ENCODE measurements around the gene TOM1. TPM values are rescaled to one million over a fixed set of nuclear protein-coding genes. Genes with fewer than 3 reads are reported as not detected.

The TOM1 gene
- total and polyA plus RNA-seq, 10 of the 15 experiments (the other 5 are each of a cell fraction or from before 2014, with no cell fraction given), result 2.2 to 64.6 (median 40.3) TPM

DNA sequence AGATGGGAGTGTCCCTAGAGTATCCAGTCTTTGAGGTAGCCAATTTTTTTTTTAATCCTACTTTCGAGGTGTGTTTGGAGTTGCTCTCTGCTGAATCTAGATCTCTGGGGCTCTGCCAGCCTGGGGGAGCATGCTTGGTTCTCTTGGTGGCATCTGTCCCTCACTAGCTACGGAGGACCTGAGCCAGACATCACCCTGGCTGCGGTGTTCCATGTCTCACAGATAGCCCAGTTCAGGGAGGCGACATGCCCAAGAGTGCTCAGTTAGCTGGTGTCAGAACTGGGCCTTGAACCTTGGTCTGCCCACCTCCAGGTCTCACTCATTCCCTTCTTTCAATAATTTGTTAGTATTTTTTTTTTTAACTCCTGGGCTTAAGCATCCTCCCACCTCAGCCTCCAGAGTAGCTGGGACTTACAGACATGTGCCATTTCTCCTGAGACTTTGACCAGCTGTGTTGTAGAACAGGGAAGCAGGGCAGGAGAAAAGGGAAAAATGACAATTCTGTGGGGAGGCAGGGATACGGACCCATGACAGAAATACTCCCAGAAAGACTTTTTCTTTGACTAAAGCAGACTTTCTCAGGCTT lies 81.8 kb downstream of the TOM1 start:
- no peak for TF ChIP-seq SRF (IDR thresholded peaks at IDR 0.05; ENCODE audit: low read depth in 2 of 2, low read length in 2 of 2)
- TF ChIP-seq RB1 (IDR thresholded peaks at IDR 0.05; ENCODE audit: borderline replicate concordance), result 0 out of 2 replicates have a peak, but pooled peaks have one; percentile 4
- no peak for TF ChIP-seq BRCA1 (IDR thresholded peaks at IDR 0.05; ENCODE audit: low read depth, low read length)
- TF ChIP-seq MLLT1 (IDR thresholded peaks at IDR 0.05), result 0 out of 2 replicates have a peak, but pooled peaks have one; percentile 3
- TF ChIP-seq HDGF (IDR thresholded peaks at IDR 0.05), result peak; percentile 70; the same call in 1 of the 2 replicates
- no peak for TF ChIP-seq CEBPB (IDR thresholded peaks at IDR 0.05; ENCODE audit: borderline replicate concordance in 1 of 2, low read depth in 2 of 2, low read length in 2 of 2)
- POLR2A ChIA-PET, result interaction anchor here (1.2 to 2.3 kb wide), 5 partner anchors 9 to 29 kb away, joined by 3 to 18 read pairs (median 7); no protein-coding TSS in a partner anchor
- intact Hi-C loops (cut with micrococcal nuclease; ENCODE audit: unreplicated experiment), result no loop called here
- ATAC-seq (no peak; the same call in 1 of the 3 replicates), FAIRE-seq (no peak), DNase-seq (ENCODE audit: low read depth, low spot score) (no peak)
- Histone ChIP-seq H2AFZ (ENCODE audit: control insufficient read depth, low read depth, low read length) (peak overlapping the region; percentile 86), H4K20me1 (ENCODE audit: control insufficient read depth, insufficient read depth) (no peaks in the 10 kb centered on the region), H3K4me3 (peak overlapping the region; percentile 71), H3K4me1 (ENCODE audit: control insufficient read depth, insufficient read depth, low read length) (peaks cover 27% of the 10 kb centered on the region), H3K27me3 (replicated peaks in 1 of 2; ENCODE audit: control insufficient read depth in 2 of 2, insufficient read depth in 2 of 2, low read length in 1 of 2) (no peaks in the 10 kb centered on the region), H3K9me3 (replicated peaks; ENCODE audit: control insufficient read depth, insufficient read depth, low read length) (no peaks in the 10 kb centered on the region), H3K79me2 (ENCODE audit: control insufficient read depth, insufficient read depth, low read length) (peaks cover 4% of the 10 kb centered on the region), H3K36me3 (ENCODE audit: control insufficient read depth in 2 of 2, insufficient read depth in 2 of 2, low read length in 1 of 2) (peaks cover 1 to 2% of the 10 kb centered on the region in 2 experiments; a peak in 3 of 4 replicates), H3K27ac (ENCODE audit: control insufficient read depth, insufficient read depth) (peak overlapping the region; percentile 48), H3K9ac (ENCODE audit: control insufficient read depth, insufficient read depth, low read length) (peak overlapping the region; percentile 87), H3K4me2 (ENCODE audit: control insufficient read depth, insufficient read depth) (peak overlapping the region; percentile 52)
- SMC1A ChIA-PET (ENCODE audit: uncharacterized antibody, unreplicated experiment), result interaction anchor here (0.8 to 4.7 kb wide), 10 partner anchors 8 to 30 kb away, joined by 3 to 26 read pairs (median 4); no protein-coding TSS in a partner anchor
- CTCF ChIA-PET, result interaction anchor here (0.9 to 3.1 kb wide), 5 partner anchors 13 to 31 kb away, joined by 3 to 23 read pairs (median 7); no protein-coding TSS in a partner anchor
- in situ Hi-C loops (cut with MboI), result loop anchor here (25.0 kb wide), 1 partner anchor 1831 kb away; the partner anchor contains the start of gene SSTR3
- TSS peak; percentile 59 for BruUV-seq (replicated peaks)
- RAD21 ChIA-PET (ENCODE audit: unreplicated experiment), result interaction anchor here (0.9 to 6.3 kb wide), 6 partner anchors 9 to 30 kb away, joined by 4 to 39 read pairs (median 10); no protein-coding TSS in a partner anchor
- 31% methylated on average over 5 of the region's 5 CpGs for WGBS (ENCODE audit: insufficient coverage, insufficient replicate concordance, low lambda C conversion rate, missing lambda C conversion rate)

Data from GM12878 (cell line).